ENCODE measurements around the gene CDH3. TPM values are rescaled to one million over a fixed set of nuclear protein-coding genes. Genes with fewer than 3 reads are reported as not detected.
A peak's percentile ranks its signal among the peaks of the same experiment; 100 is the strongest.

Gene CDH3
- total and polyA plus RNA-seq, 2 of the 8 experiments (the other 6 are each of a cell fraction or from before 2014, with no cell fraction given), result 146 to 171 TPM

DNA sequence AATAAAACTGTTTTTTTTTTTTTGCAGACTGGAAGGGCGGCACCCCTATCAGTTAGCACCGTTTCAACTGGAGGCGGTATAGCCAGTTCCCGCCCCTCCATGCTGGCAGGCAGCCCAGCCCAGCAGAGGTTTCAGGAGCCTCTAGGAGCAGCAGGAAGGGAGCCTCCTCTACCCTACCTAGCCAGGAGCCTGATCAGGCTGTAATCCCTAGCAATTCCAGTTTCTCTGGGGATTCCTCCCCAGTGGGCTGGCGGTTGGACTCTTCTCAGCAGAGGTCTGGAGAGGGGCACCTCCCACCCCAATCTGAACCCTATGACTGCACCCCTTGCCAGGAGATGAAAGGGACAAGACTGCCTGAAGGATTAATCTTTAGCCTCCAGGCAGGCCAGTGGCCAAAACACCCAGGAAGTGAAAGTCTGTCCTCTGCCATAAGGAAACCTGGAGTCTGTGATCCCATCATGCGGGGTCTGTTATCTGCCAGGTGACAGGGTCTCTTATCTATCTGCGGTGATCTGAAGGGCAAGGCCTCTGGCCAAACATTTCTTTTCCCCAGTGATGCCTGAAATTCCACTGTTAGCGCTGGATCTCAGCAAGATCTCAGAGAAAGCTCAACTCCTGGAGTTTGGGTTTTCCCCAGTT lies 87.1 kb downstream of the CDH3 start:
- Histone ChIP-seq H3K9ac (replicated peaks in 1 of 4; ENCODE audit: extremely low read depth in 1 of 4, low read depth in 3 of 4, low read length in 3 of 4) (no peak overlapping the region), H3K4me3 (ENCODE audit: extremely low read depth in 1 of 4, insufficient read depth in 2 of 4, low read depth in 3 of 4, low read length in 4 of 4) (peak overlapping the region in 1 of 4 experiments; percentile 9; a peak in 2 of 8 replicates), H3K4ac (replicated peaks; ENCODE audit: insufficient read length, low read depth, low read length) (peak overlapping the region; percentile 7), H3K36me3 (ENCODE audit: control insufficient read depth in 2 of 4, insufficient read depth in 4 of 4, low read length in 3 of 4) (no peaks in the 10 kb centered on the region), H2BK120ac (replicated peaks; ENCODE audit: low read depth, low read length) (peak overlapping the region; percentile 95), H3K9me3 (ENCODE audit: insufficient read depth in 2 of 2, low read depth in 1 of 2, low read length in 1 of 2) (no peaks in the 10 kb centered on the region), H4K20me1 (replicated peaks in 1 of 2; ENCODE audit: control insufficient read depth in 1 of 2, insufficient read depth in 2 of 2, low read length in 2 of 2) (no peaks in the 10 kb centered on the region), H3K4me2 (ENCODE audit: insufficient read depth in 1 of 2, low read depth in 2 of 2, low read length in 2 of 2) (peak overlapping the region; percentile 43 to 55; a peak in 2 of 4 replicates), H2BK5ac (ENCODE audit: low read depth, low read length) (peak overlapping the region; percentile 90), H4K8ac (ENCODE audit: extremely low read depth, insufficient read depth, low read length) (no peak overlapping the region), H3K27me3 (replicated peaks in 1 of 4; ENCODE audit: control insufficient read depth in 3 of 4, extremely low read depth in 1 of 4, insufficient read depth in 3 of 4, low read length in 3 of 4) (no peaks in the 10 kb centered on the region), H3K23me2 (ENCODE audit: low read depth, low read length) (no peaks in the 10 kb centered on the region), H3K18ac (ENCODE audit: extremely low read depth, low read length) (peak overlapping the region; percentile 90), H2BK15ac (ENCODE audit: low read length) (0 out of 2 replicates have a peak overlapping the region, but pooled peaks have one; percentile 92), H2AK5ac (ENCODE audit: low read depth, low read length) (no peak overlapping the region), H2BK20ac (ENCODE audit: low read length) (peak overlapping the region; percentile 82; the same call in 1 of the 2 replicates), H3K4me1 (replicated peaks in 1 of 4; ENCODE audit: control insufficient read depth in 3 of 4, insufficient read depth in 4 of 4, low read length in 3 of 4) (peaks cover 0 to 6% (median 2%) of the 10 kb centered on the region in 4 experiments; a peak in 3 of 7 replicates), H2BK12ac (ENCODE audit: low read depth, low read length) (peak overlapping the region; percentile 71), H3K27ac (ENCODE audit: low read depth, low read length) (peak overlapping the region; percentile 48; the same call in 1 of the 2 replicates), H3K79me1 (ENCODE audit: low read depth, low read length) (no peaks in the 10 kb centered on the region), H4K5ac (ENCODE audit: insufficient read length, low read depth, low read length) (peak overlapping the region; percentile 3), H4K91ac (replicated peaks; ENCODE audit: insufficient read length, low read length) (peak overlapping the region; percentile 66), H3K23ac (ENCODE audit: insufficient read length) (no peak overlapping the region), H2AFZ (ENCODE audit: low read length) (no peak overlapping the region), H3K79me2 (ENCODE audit: control insufficient read depth in 1 of 2, insufficient read depth in 2 of 2, low read length in 2 of 2) (no peaks in the 10 kb centered on the region), H3K56ac (replicated peaks; ENCODE audit: insufficient read length, low read depth, low read length) (peak overlapping the region; percentile 83), H3K14ac (ENCODE audit: insufficient read length) (no peak overlapping the region)
- FAIRE-seq, result no peak
- ChIA-PET POLR2A (ENCODE audit: partially characterized antibody) (interaction anchor here (0.9 to 1.9 kb wide), 7 partner anchors 9 to 33 kb away, joined by 3 to 10 read pairs (median 4); no protein-coding TSS in a partner anchor), CTCF (ENCODE audit: partially characterized antibody) (interaction anchor here (0.6 to 2.5 kb wide), 8 partner anchors 10 to 142 kb away, joined by 3 to 8 read pairs (median 4); no protein-coding TSS in a partner anchor)
- 36% methylated on average over 8 of the region's 8 CpGs; no CpG with 5 or more reads in 1 of the 2 experiments for WGBS, 2 experiments (ENCODE audit: extremely low coverage in 1 of 2, insufficient coverage in 1 of 2, insufficient read length in 1 of 2, insufficient replicate concordance in 2 of 2, low coverage in 1 of 2, low lambda C conversion rate in 2 of 2, missing lambda C conversion rate in 1 of 2)
- DNase-seq (ENCODE audit: low read depth in 1 of 2, low spot score in 2 of 2), result peak in 1 of 2 experiments; percentile 63
- TF ChIP-seq SP1 (IDR thresholded peaks at IDR 0.05; ENCODE audit: low read depth, low read length), result no peak
- TF ChIP-seq, protein P1, sequence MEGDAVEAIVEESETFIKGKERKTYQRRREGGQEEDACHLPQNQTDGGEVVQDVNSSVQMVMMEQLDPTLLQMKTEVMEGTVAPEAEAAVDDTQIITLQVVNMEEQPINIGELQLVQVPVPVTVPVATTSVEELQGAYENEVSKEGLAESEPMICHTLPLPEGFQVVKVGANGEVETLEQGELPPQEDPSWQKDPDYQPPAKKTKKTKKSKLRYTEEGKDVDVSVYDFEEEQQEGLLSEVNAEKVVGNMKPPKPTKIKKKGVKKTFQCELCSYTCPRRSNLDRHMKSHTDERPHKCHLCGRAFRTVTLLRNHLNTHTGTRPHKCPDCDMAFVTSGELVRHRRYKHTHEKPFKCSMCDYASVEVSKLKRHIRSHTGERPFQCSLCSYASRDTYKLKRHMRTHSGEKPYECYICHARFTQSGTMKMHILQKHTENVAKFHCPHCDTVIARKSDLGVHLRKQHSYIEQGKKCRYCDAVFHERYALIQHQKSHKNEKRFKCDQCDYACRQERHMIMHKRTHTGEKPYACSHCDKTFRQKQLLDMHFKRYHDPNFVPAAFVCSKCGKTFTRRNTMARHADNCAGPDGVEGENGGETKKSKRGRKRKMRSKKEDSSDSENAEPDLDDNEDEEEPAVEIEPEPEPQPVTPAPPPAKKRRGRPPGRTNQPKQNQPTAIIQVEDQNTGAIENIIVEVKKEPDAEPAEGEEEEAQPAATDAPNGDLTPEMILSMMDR (IDR thresholded peaks at IDR 0.05; ENCODE audit: control extremely low read depth in 1 of 3, insufficient read depth in 1 of 3, low read depth in 1 of 3, low read length in 3 of 3), result no peak
- no peak for TF ChIP-seq ASH2L (IDR thresholded peaks at IDR 0.05; ENCODE audit: low read length)
- no peak for TF ChIP-seq TCF12 (IDR thresholded peaks at IDR 0.05; ENCODE audit: low read depth, low read length)
- TF ChIP-seq RAD21 (IDR thresholded peaks at IDR 0.05 in 1 of 2, conservative IDR thresholded peaks at IDR 0.05 in 1 of 2; ENCODE audit: low read depth in 2 of 2, low read length in 2 of 2), result no peak
- no peak for TF ChIP-seq CTBP2 (IDR thresholded peaks at IDR 0.05; ENCODE audit: borderline replicate concordance, insufficient read depth, insufficient read length, low read length)
- TF ChIP-seq RXRA (IDR thresholded peaks at IDR 0.05; ENCODE audit: insufficient read depth, low read depth, low read length), result no peak
- TF ChIP-seq RNF2 (IDR thresholded peaks at IDR 0.05; ENCODE audit: borderline replicate concordance, low read depth, low read length, missing control alignments, poor library complexity, severe bottlenecking), result no peak
- no peak for TF ChIP-seq BACH1 (IDR thresholded peaks at IDR 0.05; ENCODE audit: low read length)
